ENCODE results near the gene SURF4. TPM values are rescaled to one million over a fixed set of nuclear protein-coding genes. Genes with fewer than 3 reads are reported as not detected.

SURF4 gene
- total and polyA plus RNA-seq, 2 of the 13 experiments (the other 11 are each of a cell fraction or from before 2014, with no cell fraction given) = 220 to 265 TPM

GRCh38 chr9:133368249-133368881 is 7.5 kb downstream of the SURF4 start (continued):
- no peak for TF ChIP-seq ZSCAN30 (CRISPR knock-in tag; IDR thresholded peaks at IDR 0.05)
- no peak for TF ChIP-seq ZNF772 (CRISPR knock-in tag; IDR thresholded peaks at IDR 0.05)
- no peak for TF ChIP-seq TEAD3 (CRISPR knock-in tag; optimal IDR thresholded peaks at IDR 0.05; ENCODE audit: borderline replicate concordance)
- no peak for TF ChIP-seq MXI1 (IDR thresholded peaks at IDR 0.05; ENCODE audit: borderline replicate concordance, low read depth, low read length)
- 0 out of 4 replicates have a peak, but pooled peaks of 1 of the 2 experiments have one; percentile 13 for TF ChIP-seq POLR2A (IDR thresholded peaks at IDR 0.05; ENCODE audit: insufficient read depth in 1 of 2, low read depth in 2 of 2, low read length in 2 of 2)

GRCh38 chr9:133367778-133368177 is 8.1 kb downstream of the SURF4 start:
- FAIRE-seq = no peak
- intact Hi-C loops (cut with micrococcal nuclease; ENCODE audit: unreplicated experiment) = no loop called here
- Histone ChIP-seq H3K27me3 (ENCODE audit: control insufficient read depth in 1 of 2, insufficient read depth in 2 of 2, low read length in 2 of 2) (no peaks in the 10 kb centered on the region), H3K4me3 (replicated peaks in 1 of 3; ENCODE audit: insufficient read depth in 1 of 3, low read depth in 2 of 3, low read length in 3 of 3) (no peak overlapping the region), H3K79me2 (ENCODE audit: insufficient read depth, low read length) (peaks cover 78% of the 10 kb centered on the region), H2AFZ (ENCODE audit: low read length) (no peak overlapping the region), H4K20me1 (ENCODE audit: insufficient read depth, low read length) (peaks cover 91% of the 10 kb centered on the region), H3K4me2 (ENCODE audit: low read depth, low read length) (no peak overlapping the region), H3K36me3 (replicated peaks in 1 of 2; ENCODE audit: control insufficient read depth in 1 of 2, insufficient read depth in 2 of 2, low read length in 2 of 2) (peaks cover 29 to 97% of the 10 kb centered on the region in 2 experiments), H3K27ac (ENCODE audit: extremely low read length, insufficient read depth, low read length) (no peak overlapping the region), H3K9ac (ENCODE audit: insufficient read depth, low read depth, low read length) (no peak overlapping the region), H3K4me1 (ENCODE audit: insufficient read depth, low read length) (peaks cover 50% of the 10 kb centered on the region), H3K9me3 (ENCODE audit: low read length) (no peaks in the 10 kb centered on the region)
- 91% methylated on average over 10 of the region's 10 CpGs for WGBS (ENCODE audit: low lambda C conversion rate)
- ATAC-seq = no peak
- no peak for DNase-seq (ENCODE audit: low spot score)
- POLR2A ChIA-PET = no interaction called here
- in situ Hi-C loops (cut with HindIII; ENCODE audit: extremely low pct_ligation_motif_present, low pct_unique_long_range_greater_than_20kb) = no loop called here
- TF ChIP-seq CBX1 (IDR thresholded peaks at IDR 0.05; ENCODE audit: low read depth) = no peak
- TF ChIP-seq ZNF557 (CRISPR knock-in tag; IDR thresholded peaks at IDR 0.05) = no peak
- no TSS peak for BruUV-seq (replicated peaks)
- CTCF ChIA-PET (ENCODE audit: low intra/inter-chr PET ratio, low total read pairs) = no interaction called here

DNA sequence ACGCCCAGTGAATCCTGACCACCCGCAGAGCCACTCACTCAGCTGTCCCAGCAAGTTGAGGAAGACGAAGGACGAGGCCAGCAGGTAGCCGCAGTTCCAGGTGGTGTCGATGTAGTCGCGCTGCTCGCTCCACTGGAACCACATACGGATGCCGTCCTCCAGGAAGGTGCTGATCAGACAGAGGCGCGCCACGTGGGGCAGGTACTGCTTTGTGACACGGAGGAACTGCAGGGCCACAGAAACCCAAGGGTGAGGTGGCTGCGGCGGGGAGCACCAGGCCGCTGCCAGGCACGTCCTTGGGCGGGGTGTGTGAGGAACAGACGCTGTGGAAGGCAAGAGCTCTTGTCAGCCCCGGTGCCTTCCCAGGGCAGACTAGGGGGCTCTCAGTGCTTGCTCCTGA is 8.6 kb downstream of the SURF4 start:
- H3K27me3 ChIP-seq (ENCODE audit: control insufficient read depth in 1 of 2, insufficient read depth in 2 of 2, low read length in 2 of 2) = no peaks in the 10 kb centered on the region
- H3K4me3 ChIP-seq (replicated peaks in 1 of 3; ENCODE audit: insufficient read depth in 1 of 3, low read depth in 2 of 3, low read length in 3 of 3) = no peak overlapping the region
- no peak for DNase-seq (ENCODE audit: low spot score)
- intact Hi-C loops (cut with micrococcal nuclease; ENCODE audit: unreplicated experiment) (no loop called here), in situ Hi-C loops (cut with HindIII; ENCODE audit: extremely low pct_ligation_motif_present, low pct_unique_long_range_greater_than_20kb) (no loop called here)
- H2AFZ ChIP-seq (ENCODE audit: low read length) = no peak overlapping the region
- H3K9me3 ChIP-seq (ENCODE audit: low read length) = no peaks in the 10 kb centered on the region
- no peak for ATAC-seq
- H4K20me1 ChIP-seq (ENCODE audit: insufficient read depth, low read length) = peaks cover 86% of the 10 kb centered on the region
- H3K36me3 ChIP-seq (replicated peaks in 1 of 2; ENCODE audit: control insufficient read depth in 1 of 2, insufficient read depth in 2 of 2, low read length in 2 of 2) = peaks cover 29 to 97% of the 10 kb centered on the region in 2 experiments
- BruUV-seq (replicated peaks) = no TSS peak
- no peak overlapping the region for H3K9ac ChIP-seq (ENCODE audit: insufficient read depth, low read depth, low read length)
- 98% methylated on average over 17 of the region's 22 CpGs for WGBS (ENCODE audit: low lambda C conversion rate)
- ChIA-PET CTCF (ENCODE audit: low intra/inter-chr PET ratio, low total read pairs) (no interaction called here), POLR2A (no interaction called here)
- H3K27ac ChIP-seq (ENCODE audit: extremely low read length, insufficient read depth, low read length) = no peak overlapping the region
- no peak overlapping the region for H3K4me2 ChIP-seq (ENCODE audit: low read depth, low read length)
- peaks cover 73% of the 10 kb centered on the region for H3K79me2 ChIP-seq (ENCODE audit: insufficient read depth, low read length)
- H3K4me1 ChIP-seq (ENCODE audit: insufficient read depth, low read length) = peaks cover 50% of the 10 kb centered on the region
- FAIRE-seq = no peak
- TF ChIP-seq, protein P1, sequence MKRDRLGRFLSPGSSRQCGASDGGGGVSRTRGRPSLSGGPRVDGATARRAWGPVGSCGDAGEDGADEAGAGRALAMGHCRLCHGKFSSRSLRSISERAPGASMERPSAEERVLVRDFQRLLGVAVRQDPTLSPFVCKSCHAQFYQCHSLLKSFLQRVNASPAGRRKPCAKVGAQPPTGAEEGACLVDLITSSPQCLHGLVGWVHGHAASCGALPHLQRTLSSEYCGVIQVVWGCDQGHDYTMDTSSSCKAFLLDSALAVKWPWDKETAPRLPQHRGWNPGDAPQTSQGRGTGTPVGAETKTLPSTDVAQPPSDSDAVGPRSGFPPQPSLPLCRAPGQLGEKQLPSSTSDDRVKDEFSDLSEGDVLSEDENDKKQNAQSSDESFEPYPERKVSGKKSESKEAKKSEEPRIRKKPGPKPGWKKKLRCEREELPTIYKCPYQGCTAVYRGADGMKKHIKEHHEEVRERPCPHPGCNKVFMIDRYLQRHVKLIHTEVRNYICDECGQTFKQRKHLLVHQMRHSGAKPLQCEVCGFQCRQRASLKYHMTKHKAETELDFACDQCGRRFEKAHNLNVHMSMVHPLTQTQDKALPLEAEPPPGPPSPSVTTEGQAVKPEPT (CRISPR knock-in tag; IDR thresholded peaks at IDR 0.05; ENCODE audit: low read depth) = no peak
- TF ChIP-seq, protein P2, sequence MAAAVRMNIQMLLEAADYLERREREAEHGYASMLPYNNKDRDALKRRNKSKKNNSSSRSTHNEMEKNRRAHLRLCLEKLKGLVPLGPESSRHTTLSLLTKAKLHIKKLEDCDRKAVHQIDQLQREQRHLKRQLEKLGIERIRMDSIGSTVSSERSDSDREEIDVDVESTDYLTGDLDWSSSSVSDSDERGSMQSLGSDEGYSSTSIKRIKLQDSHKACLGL (CRISPR knock-in tag; IDR thresholded peaks at IDR 0.05) = no peak
- TF ChIP-seq KLF15 (CRISPR knock-in tag; IDR thresholded peaks at IDR 0.05; ENCODE audit: borderline replicate concordance) (no peak), FOXC1 (CRISPR knock-in tag; IDR thresholded peaks at IDR 0.05; ENCODE audit: borderline replicate concordance) (no peak), FLYWCH1 (CRISPR knock-in tag; IDR thresholded peaks at IDR 0.05) (no peak), ZNF235 (CRISPR knock-in tag; IDR thresholded peaks at IDR 0.05; ENCODE audit: borderline replicate concordance) (no peak), HDAC1 (CRISPR knock-in tag; IDR thresholded peaks at IDR 0.05) (no peak)
- TF ChIP-seq, protein P3, sequence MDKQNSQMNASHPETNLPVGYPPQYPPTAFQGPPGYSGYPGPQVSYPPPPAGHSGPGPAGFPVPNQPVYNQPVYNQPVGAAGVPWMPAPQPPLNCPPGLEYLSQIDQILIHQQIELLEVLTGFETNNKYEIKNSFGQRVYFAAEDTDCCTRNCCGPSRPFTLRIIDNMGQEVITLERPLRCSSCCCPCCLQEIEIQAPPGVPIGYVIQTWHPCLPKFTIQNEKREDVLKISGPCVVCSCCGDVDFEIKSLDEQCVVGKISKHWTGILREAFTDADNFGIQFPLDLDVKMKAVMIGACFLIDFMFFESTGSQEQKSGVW (CRISPR knock-in tag; IDR thresholded peaks at IDR 0.05; ENCODE audit: borderline replicate concordance) = no peak
